ENCODE results near the gene LACTBL1.

The LACTBL1 gene

DNA sequence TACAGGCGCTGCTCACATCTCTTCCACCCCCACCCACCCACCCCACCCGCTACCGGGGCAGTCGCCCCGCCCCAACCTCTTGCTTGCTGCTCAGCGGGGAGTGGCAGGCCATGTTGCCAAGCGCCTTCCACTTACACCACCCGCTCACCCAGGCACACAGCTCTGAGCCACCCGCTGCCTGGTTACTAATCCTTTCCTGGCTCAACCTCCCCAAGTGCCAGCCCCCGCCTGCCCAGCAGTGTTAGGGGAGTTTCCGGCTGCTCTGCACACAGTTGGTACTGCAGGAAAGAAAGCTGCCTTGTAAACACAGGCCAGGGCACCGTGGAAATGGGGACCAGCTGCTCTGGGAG is 56.2 kb downstream of the LACTBL1 start:
- Mint-ChIP-seq H3K9me3 (no peaks in the 10 kb centered on the region), H3K27me3 (peaks cover 12% of the 10 kb centered on the region in 2 donors), H3K36me3 (no peaks in the 10 kb centered on the region), H3K27ac (no peak overlapping the region), H3K4me3 (no peak overlapping the region), H3K4me1 (no peaks in the 10 kb centered on the region)
- no peak for DNase-seq
- ATAC-seq (replicated peaks): no peak

GRCh38 chr1:22915816-22916470 is 56.7 kb downstream of the LACTBL1 start:
- Mint-ChIP-seq H3K27ac (no peak overlapping the region), H3K4me3 (no peak overlapping the region), H3K4me1 (no peaks in the 10 kb centered on the region), H3K36me3 (no peaks in the 10 kb centered on the region), H3K9me3 (no peaks in the 10 kb centered on the region), H3K27me3 (peaks cover 12% of the 10 kb centered on the region in 2 donors)
- no peak for DNase-seq
- no peak for ATAC-seq (replicated peaks)

GRCh38 chr1:22915231-22915630 is 57.4 kb downstream of the LACTBL1 start:
- DNase-seq (no peak), ATAC-seq (replicated peaks) (no peak)
- no peaks in the 10 kb centered on the region for H3K36me3 Mint-ChIP-seq
- peaks cover 12% of the 10 kb centered on the region in 2 donors for H3K27me3 Mint-ChIP-seq
- H3K4me1 Mint-ChIP-seq: no peaks in the 10 kb centered on the region
- H3K27ac Mint-ChIP-seq: no peak overlapping the region
- H3K4me3 Mint-ChIP-seq: no peak overlapping the region
- H3K9me3 Mint-ChIP-seq: no peaks in the 10 kb centered on the region

- H3K4me1 Mint-ChIP-seq: no peaks in the 10 kb centered on the region
- H3K4me3 Mint-ChIP-seq: no peak overlapping the region
- no peak for DNase-seq
- no peaks in the 10 kb centered on the region for H3K36me3 Mint-ChIP-seq
- ATAC-seq (replicated peaks): no peak
- peaks cover 12% of the 10 kb centered on the region in 2 donors for H3K27me3 Mint-ChIP-seq
- H3K9me3 Mint-ChIP-seq: no peaks in the 10 kb centered on the region
- H3K27ac Mint-ChIP-seq: no peak overlapping the region
These were observed 57.9 kb downstream of the LACTBL1 start for GRCh38 chr1:22914633-22915217.

DNA sequence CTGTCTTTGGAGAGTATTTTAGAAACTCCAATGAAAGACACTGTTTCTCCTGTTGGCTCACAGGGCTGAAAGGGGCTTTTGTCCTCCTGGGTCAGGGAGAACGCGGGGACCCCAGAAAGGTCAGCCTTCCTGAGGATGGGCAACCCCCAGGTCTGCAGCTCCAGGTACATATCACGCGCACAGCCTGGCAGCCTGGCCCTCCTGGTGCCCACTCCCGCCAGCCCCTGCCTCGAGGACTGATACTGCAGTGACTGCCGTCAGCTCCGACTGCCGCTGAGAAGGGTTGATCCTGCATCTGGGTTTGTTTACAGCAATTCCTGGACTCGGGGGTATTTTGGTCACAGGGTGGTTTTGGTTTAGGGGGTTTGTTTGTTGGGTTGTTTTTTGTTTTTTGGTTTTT is 58.5 kb downstream of the LACTBL1 start:
- ATAC-seq (replicated peaks) (no peak), DNase-seq (no peak)
- no peaks in the 10 kb centered on the region for H3K9me3 Mint-ChIP-seq
- H3K36me3 Mint-ChIP-seq: no peaks in the 10 kb centered on the region
- H3K4me1 Mint-ChIP-seq: no peaks in the 10 kb centered on the region
- peaks cover 12% of the 10 kb centered on the region in 2 donors for H3K27me3 Mint-ChIP-seq
- H3K4me3 Mint-ChIP-seq: no peak overlapping the region
- no peak overlapping the region for H3K27ac Mint-ChIP-seq

DNA sequence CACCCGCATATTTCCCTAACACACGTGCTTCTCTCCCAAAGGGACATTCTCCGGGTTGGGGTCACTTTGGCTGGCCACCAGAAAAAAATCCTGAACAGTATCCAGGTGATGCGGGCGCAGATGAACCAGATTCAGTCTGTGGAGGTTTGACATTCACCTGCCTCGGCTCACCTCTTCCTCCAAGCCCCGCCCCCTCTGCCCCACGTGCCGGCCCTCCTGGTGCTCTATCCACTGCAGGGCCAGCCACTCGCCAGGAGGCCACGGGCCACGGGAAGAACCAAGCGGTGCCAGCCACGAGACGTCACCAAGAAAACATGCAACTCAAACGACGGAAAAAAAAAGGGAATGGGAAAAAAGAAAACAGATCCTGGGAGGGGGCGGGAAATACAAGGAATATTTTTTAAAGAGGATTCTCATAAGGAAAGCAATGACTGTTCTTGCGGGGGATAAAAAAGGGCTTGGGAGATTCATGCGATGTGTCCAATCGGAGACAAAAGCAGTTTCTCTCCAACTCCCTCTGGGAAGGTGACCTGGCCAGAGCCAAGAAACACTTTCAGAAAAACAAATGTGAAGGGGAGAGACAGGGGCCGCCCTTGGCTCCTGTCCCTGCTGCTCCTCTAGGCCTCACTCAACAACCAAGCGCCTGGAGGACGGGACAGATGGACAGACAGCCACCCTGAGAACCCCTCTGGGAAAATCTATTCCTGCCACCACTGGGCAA is 59.1 kb downstream of the LACTBL1 start:
- H3K4me3 Mint-ChIP-seq: no peak overlapping the region
- H3K9me3 Mint-ChIP-seq: no peaks in the 10 kb centered on the region
- H3K4me1 Mint-ChIP-seq: no peaks in the 10 kb centered on the region
- peaks cover 12 to 13% of the 10 kb centered on the region in 2 donors for H3K27me3 Mint-ChIP-seq
- ATAC-seq (replicated peaks) (no peak), DNase-seq (no peak)
- no peaks in the 10 kb centered on the region for H3K36me3 Mint-ChIP-seq
- H3K27ac Mint-ChIP-seq: no peak overlapping the region

DNA sequence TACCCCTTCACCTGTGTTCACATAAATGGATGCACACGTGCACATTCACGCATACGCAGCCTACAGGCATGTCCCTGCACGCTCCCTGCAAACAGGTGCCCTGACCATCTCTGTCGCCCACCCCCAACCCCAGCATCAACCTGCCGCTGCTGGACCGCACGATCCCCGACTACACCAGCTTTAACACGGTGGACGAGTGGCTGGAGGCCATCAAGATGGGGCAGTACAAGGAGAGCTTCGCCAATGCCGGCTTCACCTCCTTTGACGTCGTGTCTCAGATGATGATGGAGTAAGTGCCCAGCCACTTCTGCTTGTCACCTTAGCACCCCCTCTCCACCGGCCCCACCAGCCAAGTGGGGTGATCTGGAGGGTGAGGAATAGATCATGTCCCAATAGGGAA is 60.4 kb downstream of the LACTBL1 start:
- Mint-ChIP-seq H3K27ac (no peak overlapping the region), H3K27me3 (peaks cover 12 to 17% of the 10 kb centered on the region in 2 donors), H3K4me3 (no peak overlapping the region), H3K36me3 (no peaks in the 10 kb centered on the region), H3K4me1 (no peaks in the 10 kb centered on the region), H3K9me3 (no peaks in the 10 kb centered on the region)
- no peak for DNase-seq
- no peak for ATAC-seq (replicated peaks)

- Mint-ChIP-seq H3K4me1 (no peaks in the 10 kb centered on the region), H3K27me3 (peaks cover 10 to 11% of the 10 kb centered on the region in 2 donors), H3K36me3 (no peaks in the 10 kb centered on the region), H3K4me3 (no peak overlapping the region), H3K27ac (no peak overlapping the region), H3K9me3 (no peaks in the 10 kb centered on the region)
- no peak for DNase-seq
- no peak for ATAC-seq (replicated peaks)
These were observed 61.5 kb downstream of the LACTBL1 start for GRCh38 chr1:22910986-22911651.

DNA sequence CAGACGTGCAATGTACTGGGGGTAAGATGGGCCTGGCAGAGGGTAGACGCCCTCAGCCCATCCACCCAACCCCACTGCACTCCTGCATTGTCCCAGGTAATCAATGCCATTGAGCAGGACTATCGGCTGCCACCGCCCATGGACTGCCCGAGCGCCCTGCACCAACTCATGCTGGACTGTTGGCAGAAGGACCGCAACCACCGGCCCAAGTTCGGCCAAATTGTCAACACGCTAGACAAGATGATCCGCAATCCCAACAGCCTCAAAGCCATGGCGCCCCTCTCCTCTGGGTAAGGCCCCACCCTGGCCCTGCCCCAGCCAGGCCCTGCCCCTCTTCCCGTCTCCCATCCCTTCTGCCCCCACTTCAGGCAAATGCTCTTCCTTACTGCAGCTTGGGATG is 62.4 kb downstream of the LACTBL1 start:
- Mint-ChIP-seq H3K9me3 (no peaks in the 10 kb centered on the region), H3K4me1 (no peaks in the 10 kb centered on the region), H3K4me3 (no peak overlapping the region), H3K36me3 (no peaks in the 10 kb centered on the region), H3K27ac (no peak overlapping the region), H3K27me3 (peaks cover 10 to 13% of the 10 kb centered on the region in 2 donors)
- ATAC-seq (replicated peaks): no peak
- no peak for DNase-seq

DNA sequence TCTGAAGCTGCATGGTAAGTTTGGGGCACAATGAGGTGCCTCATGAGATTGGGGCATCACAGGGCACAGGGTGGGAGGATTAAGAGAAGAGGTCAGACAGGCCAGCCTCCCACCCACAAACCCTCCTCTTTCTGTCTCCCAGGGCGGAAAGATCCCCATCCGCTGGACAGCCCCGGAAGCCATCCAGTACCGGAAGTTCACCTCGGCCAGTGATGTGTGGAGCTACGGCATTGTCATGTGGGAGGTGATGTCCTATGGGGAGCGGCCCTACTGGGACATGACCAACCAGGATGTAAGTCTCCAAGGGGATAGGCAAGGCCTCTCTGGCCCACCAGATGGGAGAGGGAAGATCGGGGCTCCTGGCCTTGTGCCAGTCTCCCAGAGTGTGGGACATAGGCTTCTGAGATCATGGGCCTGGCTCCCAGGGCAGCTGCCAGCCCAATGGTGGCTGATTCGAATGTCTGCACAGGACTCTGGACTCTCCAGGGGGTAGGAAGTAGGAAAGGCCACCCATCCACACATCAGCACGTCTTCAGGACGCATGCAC is 63.7 kb downstream of the LACTBL1 start:
- peaks cover 6 to 13% of the 10 kb centered on the region in 2 donors for H3K27me3 Mint-ChIP-seq
- H3K4me3 Mint-ChIP-seq: no peak overlapping the region
- no peaks in the 10 kb centered on the region for H3K9me3 Mint-ChIP-seq
- H3K27ac Mint-ChIP-seq: no peak overlapping the region
- no peak for ATAC-seq (replicated peaks)
- no peaks in the 10 kb centered on the region for H3K36me3 Mint-ChIP-seq
- H3K4me1 Mint-ChIP-seq: no peaks in the 10 kb centered on the region
- no peak for DNase-seq

GRCh38 chr1:22907528-22907927 is 65.1 kb downstream of the LACTBL1 start:
- H3K4me1 Mint-ChIP-seq: no peaks in the 10 kb centered on the region
- H3K36me3 Mint-ChIP-seq: no peaks in the 10 kb centered on the region
- peaks cover 13% of the 10 kb centered on the region in 2 donors for H3K27me3 Mint-ChIP-seq
- DNase-seq (no peak), ATAC-seq (replicated peaks) (peak; percentile 34)
- no peak overlapping the region for H3K27ac Mint-ChIP-seq
- H3K4me3 Mint-ChIP-seq: no peak overlapping the region
- no peaks in the 10 kb centered on the region for H3K9me3 Mint-ChIP-seq

GRCh38 chr1:22906968-22907367 is 65.7 kb downstream of the LACTBL1 start:
- ATAC-seq (replicated peaks): no peak
- DNase-seq: no peak

DNA sequence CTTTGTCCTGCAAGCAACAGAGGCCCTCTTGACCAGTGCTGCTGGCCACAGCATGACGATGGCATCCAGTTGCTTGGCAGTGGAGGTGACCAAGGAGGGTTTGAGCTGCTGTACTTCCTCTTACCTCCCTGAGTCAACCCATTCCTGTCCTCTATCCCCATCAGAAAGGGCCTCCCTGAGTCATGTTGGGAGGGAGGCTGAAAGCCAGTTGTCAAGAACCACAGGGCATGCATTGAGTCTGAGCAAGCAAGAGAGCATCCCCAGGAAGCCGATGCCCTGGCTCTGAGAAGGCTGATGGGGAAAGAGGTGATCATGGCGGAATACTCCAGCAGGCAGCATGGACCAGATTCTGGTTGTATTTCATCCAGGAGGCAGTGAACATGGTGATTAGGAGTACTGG is 69.6 kb downstream of the LACTBL1 start:
- no peak overlapping the region for H3K4me3 Mint-ChIP-seq
- peaks cover 20 to 32% of the 10 kb centered on the region in 2 donors for H3K27me3 Mint-ChIP-seq
- peaks cover 0 to 2% of the 10 kb centered on the region in 2 donors for H3K36me3 Mint-ChIP-seq
- DNase-seq (no peak), ATAC-seq (replicated peaks) (no peak)
- H3K27ac Mint-ChIP-seq: no peak overlapping the region
- H3K4me1 Mint-ChIP-seq: no peaks in the 10 kb centered on the region
- no peaks in the 10 kb centered on the region for H3K9me3 Mint-ChIP-seq

More at GRCh38 chr1:22906968-22907367, 65.7 kb downstream of the LACTBL1 start:
- no peak overlapping the region for H3K27ac Mint-ChIP-seq
- H3K27me3 Mint-ChIP-seq: peaks cover 13 to 14% of the 10 kb centered on the region in 2 donors
- no peaks in the 10 kb centered on the region for H3K4me1 Mint-ChIP-seq
- no peaks in the 10 kb centered on the region for H3K36me3 Mint-ChIP-seq
- H3K9me3 Mint-ChIP-seq: no peaks in the 10 kb centered on the region
- no peak overlapping the region for H3K4me3 Mint-ChIP-seq
